ENCODE results near the gene AFMID. TPM values are rescaled to one million over a fixed set of nuclear protein-coding genes. Genes with fewer than 3 reads are reported as not detected.
A peak's percentile ranks its signal among the peaks of the same experiment; 100 is the strongest.

Gene AFMID
- total and polyA plus RNA-seq, 9 of the 15 experiments (the other 6 are each of a cell fraction or from before 2014, with no cell fraction given), result 62.1 to 188 (median 74.4) TPM

DNA sequence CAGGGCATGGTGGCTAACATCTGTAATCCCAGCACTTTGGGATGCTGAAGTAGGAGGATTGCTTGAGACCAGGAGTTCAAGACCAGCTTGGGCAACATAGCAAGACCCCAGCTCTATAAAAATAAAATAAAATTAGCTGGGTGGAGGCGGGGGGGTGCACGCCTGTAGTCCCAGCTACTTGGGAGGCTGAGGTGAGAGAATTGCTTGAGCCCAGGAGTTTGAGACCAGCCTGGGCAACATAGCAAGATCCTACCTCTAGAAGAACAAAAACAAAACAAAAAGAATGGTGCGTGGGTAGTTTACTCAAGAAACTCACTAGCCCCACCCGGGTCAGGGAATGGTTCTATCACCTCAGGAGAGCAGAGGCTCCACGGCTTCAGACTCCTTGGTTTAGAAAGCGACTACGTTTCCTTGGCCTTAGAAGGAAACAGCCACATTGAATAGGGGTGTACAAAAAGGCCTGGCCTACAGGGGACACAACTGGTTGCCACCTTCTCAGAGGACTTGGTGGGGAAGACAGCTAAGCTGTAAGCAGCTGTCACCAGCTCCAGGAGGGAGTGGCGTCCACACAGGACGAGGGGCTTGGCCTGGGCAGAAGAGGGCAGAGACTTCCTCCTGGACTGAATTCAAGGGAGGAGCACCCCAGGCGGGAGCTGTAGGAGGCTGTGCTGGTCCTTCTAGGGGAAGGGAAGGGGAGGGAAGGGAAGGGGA, 1.0 kb upstream of the AFMID start:
- FAIRE-seq, result peak; percentile 49
- Histone ChIP-seq H4K20me1 (replicated peaks; ENCODE audit: control insufficient read depth, insufficient read depth, low read length) (peaks cover 14% of the 10 kb centered on the region), H3K4me2 (ENCODE audit: insufficient read depth, low read length) (peak overlapping the region; percentile 99), H3K79me2 (ENCODE audit: control insufficient read depth, insufficient read depth, low read length) (peaks cover 83% of the 10 kb centered on the region), H3K9ac (ENCODE audit: insufficient read depth in 1 of 2, low read depth in 2 of 2, low read length in 2 of 2) (peak overlapping the region; percentile 93 to 99), H3K4me1 (replicated peaks in 1 of 2; ENCODE audit: control insufficient read depth in 2 of 2, insufficient read depth in 2 of 2, low read length in 2 of 2) (peaks cover 22 to 53% of the 10 kb centered on the region in 2 experiments), H3K27ac (ENCODE audit: extremely low read depth, low read depth, low read length) (peak overlapping the region; percentile 89), H3K36me3 (ENCODE audit: control insufficient read depth, insufficient read depth, low read length) (peaks cover 66% of the 10 kb centered on the region; the same call in 2 of the 3 replicates), H3K9me1 (ENCODE audit: control insufficient read depth, insufficient read depth, low read length) (no peaks in the 10 kb centered on the region), H2AFZ (ENCODE audit: low read depth, low read length) (peak overlapping the region; percentile 54; the same call in 1 of the 2 replicates), H3K4me3 (peak overlapping the region; percentile 86), H3K27me3 (ENCODE audit: control insufficient read depth in 2 of 2, insufficient read depth in 2 of 2, low read length in 2 of 2) (no peaks in the 10 kb centered on the region), H3K9me3 (replicated peaks; ENCODE audit: control insufficient read depth, insufficient read depth, low read depth, low read length) (no peaks in the 10 kb centered on the region)
- POLR2A ChIA-PET, result interaction anchor here (0.5 to 3.9 kb wide), 23 partner anchors 8 to 339 kb away, joined by 3 to 29 read pairs (median 4); partner anchors contain the start of gene TMC6
- CTCF ChIA-PET (ENCODE audit: low intra/inter-chr PET ratio), result no interaction called here
- no TSS peak for BruUV-seq (replicated peaks)
- peak; percentile 58 to 82 (median 75) for DNase-seq (ENCODE audit: extremely low read depth in 1 of 4, low spot score in 3 of 4)
- peak; percentile 53 for ATAC-seq
- intact Hi-C loops (cut with micrococcal nuclease), result loop anchor here (5.0 kb wide), 2 partner anchors 49 to 99 kb away; no protein-coding TSS in a partner anchor
- WGBS (ENCODE audit: insufficient coverage, low coverage, missing lambda C conversion rate), result 13% methylated on average over 10 of the region's 10 CpGs
- in situ Hi-C loops (cut with MboI), result no loop called here
- TF ChIP-seq ZNF316 (IDR thresholded peaks at IDR 0.05) (no peak), SPI1 (IDR thresholded peaks at IDR 0.05; ENCODE audit: borderline replicate concordance, low read depth, low read length) (peak; percentile 21; the same call in 1 of the 2 replicates), ZNF282 (CRISPR knock-in tag; IDR thresholded peaks at IDR 0.05) (peak; percentile 36; the same call in 1 of the 2 replicates), ZNF121 (CRISPR knock-in tag; conservative IDR thresholded peaks at IDR 0.05) (peak; percentile 82), KDM1A (IDR thresholded peaks at IDR 0.05) (peak in 1 of 2 experiments; percentile 16; a peak in 1 of 4 replicates)
- TF ChIP-seq, protein P1, sequence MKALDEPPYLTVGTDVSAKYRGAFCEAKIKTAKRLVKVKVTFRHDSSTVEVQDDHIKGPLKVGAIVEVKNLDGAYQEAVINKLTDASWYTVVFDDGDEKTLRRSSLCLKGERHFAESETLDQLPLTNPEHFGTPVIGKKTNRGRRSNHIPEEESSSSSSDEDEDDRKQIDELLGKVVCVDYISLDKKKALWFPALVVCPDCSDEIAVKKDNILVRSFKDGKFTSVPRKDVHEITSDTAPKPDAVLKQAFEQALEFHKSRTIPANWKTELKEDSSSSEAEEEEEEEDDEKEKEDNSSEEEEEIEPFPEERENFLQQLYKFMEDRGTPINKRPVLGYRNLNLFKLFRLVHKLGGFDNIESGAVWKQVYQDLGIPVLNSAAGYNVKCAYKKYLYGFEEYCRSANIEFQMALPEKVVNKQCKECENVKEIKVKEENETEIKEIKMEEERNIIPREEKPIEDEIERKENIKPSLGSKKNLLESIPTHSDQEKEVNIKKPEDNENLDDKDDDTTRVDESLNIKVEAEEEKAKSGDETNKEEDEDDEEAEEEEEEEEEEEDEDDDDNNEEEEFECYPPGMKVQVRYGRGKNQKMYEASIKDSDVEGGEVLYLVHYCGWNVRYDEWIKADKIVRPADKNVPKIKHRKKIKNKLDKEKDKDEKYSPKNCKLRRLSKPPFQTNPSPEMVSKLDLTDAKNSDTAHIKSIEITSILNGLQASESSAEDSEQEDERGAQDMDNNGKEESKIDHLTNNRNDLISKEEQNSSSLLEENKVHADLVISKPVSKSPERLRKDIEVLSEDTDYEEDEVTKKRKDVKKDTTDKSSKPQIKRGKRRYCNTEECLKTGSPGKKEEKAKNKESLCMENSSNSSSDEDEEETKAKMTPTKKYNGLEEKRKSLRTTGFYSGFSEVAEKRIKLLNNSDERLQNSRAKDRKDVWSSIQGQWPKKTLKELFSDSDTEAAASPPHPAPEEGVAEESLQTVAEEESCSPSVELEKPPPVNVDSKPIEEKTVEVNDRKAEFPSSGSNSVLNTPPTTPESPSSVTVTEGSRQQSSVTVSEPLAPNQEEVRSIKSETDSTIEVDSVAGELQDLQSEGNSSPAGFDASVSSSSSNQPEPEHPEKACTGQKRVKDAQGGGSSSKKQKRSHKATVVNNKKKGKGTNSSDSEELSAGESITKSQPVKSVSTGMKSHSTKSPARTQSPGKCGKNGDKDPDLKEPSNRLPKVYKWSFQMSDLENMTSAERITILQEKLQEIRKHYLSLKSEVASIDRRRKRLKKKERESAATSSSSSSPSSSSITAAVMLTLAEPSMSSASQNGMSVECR (CRISPR knock-in tag; IDR thresholded peaks at IDR 0.05), result no peak
- TF ChIP-seq, protein P2, sequence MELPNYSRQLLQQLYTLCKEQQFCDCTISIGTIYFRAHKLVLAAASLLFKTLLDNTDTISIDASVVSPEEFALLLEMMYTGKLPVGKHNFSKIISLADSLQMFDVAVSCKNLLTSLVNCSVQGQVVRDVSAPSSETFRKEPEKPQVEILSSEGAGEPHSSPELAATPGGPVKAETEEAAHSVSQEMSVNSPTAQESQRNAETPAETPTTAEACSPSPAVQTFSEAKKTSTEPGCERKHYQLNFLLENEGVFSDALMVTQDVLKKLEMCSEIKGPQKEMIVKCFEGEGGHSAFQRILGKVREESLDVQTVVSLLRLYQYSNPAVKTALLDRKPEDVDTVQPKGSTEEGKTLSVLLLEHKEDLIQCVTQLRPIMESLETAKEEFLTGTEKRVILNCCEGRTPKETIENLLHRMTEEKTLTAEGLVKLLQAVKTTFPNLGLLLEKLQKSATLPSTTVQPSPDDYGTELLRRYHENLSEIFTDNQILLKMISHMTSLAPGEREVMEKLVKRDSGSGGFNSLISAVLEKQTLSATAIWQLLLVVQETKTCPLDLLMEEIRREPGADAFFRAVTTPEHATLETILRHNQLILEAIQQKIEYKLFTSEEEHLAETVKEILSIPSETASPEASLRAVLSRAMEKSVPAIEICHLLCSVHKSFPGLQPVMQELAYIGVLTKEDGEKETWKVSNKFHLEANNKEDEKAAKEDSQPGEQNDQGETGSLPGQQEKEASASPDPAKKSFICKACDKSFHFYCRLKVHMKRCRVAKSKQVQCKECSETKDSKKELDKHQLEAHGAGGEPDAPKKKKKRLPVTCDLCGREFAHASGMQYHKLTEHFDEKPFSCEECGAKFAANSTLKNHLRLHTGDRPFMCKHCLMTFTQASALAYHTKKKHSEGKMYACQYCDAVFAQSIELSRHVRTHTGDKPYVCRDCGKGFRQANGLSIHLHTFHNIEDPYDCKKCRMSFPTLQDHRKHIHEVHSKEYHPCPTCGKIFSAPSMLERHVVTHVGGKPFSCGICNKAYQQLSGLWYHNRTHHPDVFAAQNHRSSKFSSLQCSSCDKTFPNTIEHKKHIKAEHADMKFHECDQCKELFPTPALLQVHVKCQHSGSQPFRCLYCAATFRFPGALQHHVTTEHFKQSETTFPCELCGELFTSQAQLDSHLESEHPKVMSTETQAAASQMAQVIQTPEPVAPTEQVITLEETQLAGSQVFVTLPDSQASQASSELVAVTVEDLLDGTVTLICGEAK (IDR thresholded peaks at IDR 0.05), result 0 out of 2 replicates have a peak, but pooled peaks have one; percentile 18
- TF ChIP-seq, protein P2 (CRISPR knock-in tag; IDR thresholded peaks at IDR 0.05), result no peak
